Thyroid gland (tissue), 4 donors: ENCODE data around the gene PARP16.

ENCODE experiments used
- CTCF ChIP-seq, 6 experiments: fragments of 200-600 bp in 3 of 6; fragments of 450-650 bp in 3 of 6; sonication (generic) in 3 of 6; IDR thresholded peaks; one replicate each; pipeline ENCODE4 v1.5.1; 2016 to 2019; ENCODE audit warnings: antibody characterized with exemption in 6 of 6, mild to moderate bottlenecking in 2 of 6, inconsistent platforms in 1 of 6, moderate library complexity in 1 of 6
- POLR2A ChIP-seq, 2 donors: fragments of 450-650 bp; IDR thresholded peaks; one replicate each; pipeline ENCODE4 v1.6.1; 2017; ENCODE audit warnings: antibody characterized with exemption in 2 of 2, mild to moderate bottlenecking in 2 of 2, moderate library complexity in 1 of 2

GRCh38 chr15:65331811-65332210, 45.1 kb upstream of the PARP16 start:
- TF ChIP-seq POLR2A (IDR thresholded peaks at IDR 0.05) (no peak), CTCF (IDR thresholded peaks at IDR 0.05) (no peak)
